Activated T-cell treated with anti-CD3 and anti-CD28 coated beads for 1 hour (primary cell): ENCODE results near the gene SNX10.

ENCODE experiments used
- DNase-seq: peaks from one replicate; pipeline ENCODE4 v3.0.0-alpha.2; 2020; ENCODE audit warnings: low read depth

The SNX10 gene

DNA sequence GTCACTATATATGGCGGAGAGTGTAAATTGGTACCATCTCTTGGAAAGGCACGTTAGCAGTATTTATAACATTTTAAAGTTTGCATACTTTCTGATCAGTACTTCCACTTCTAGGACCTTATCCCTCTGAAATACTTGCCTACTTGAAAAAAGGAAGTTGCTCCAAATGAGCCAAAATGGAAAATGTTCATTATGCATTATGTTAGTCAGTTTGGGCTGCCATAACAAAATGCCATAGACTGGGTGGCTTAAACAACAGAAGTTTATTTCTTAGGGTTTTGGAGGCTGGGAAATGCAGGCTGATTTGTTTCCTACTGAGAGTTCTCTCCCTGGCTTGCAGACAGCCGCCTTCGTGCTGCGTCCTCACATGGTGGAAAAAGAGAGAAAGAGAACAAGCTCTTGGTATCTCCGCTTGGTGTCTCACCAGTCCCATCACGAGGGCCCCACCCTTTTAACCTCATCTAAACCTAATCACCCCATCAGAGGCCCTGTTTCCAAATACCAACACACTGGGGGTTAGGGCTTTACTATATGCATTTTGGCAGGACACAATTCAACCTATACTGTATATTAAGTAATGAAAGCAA is 6.9 kb downstream of the SNX10 start:
- no peak for DNase-seq

DNA sequence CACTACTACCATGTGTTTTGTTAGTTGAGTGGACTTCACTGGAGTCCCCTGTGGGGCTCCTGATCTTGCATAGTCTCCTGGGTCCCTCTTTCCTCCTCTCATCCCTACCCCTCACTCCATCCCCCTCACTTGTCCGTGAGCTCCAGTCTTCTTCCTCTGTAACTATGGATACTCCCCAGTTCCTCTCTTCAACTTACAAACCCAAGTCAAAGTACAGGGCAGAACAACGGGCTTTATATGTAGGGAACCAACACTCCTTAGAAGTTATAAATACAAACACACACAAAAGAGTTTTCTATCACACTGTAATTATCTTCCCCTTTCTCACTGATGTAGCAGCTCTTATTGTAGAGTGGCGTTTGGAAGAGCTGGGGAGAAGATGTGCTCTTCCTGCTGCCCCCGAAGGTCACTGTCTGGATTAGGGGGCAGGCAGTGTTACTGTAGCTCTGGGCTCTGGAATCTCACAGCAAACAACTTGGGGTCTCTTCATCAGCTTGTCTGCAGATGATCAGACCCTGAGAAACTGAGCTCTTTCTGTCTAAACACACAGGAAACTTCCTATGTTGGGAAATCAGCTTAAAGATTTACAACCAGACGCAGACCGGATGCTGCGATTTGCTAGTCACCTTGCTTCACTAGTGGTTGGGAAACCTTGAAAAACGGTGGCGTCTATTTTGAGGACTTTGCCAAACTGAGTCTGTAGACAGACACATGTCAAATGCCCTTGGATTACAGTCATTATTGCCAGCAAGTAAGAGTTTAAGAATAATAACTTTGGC is 13.6 kb downstream of the SNX10 start:
- no peak for DNase-seq

DNA sequence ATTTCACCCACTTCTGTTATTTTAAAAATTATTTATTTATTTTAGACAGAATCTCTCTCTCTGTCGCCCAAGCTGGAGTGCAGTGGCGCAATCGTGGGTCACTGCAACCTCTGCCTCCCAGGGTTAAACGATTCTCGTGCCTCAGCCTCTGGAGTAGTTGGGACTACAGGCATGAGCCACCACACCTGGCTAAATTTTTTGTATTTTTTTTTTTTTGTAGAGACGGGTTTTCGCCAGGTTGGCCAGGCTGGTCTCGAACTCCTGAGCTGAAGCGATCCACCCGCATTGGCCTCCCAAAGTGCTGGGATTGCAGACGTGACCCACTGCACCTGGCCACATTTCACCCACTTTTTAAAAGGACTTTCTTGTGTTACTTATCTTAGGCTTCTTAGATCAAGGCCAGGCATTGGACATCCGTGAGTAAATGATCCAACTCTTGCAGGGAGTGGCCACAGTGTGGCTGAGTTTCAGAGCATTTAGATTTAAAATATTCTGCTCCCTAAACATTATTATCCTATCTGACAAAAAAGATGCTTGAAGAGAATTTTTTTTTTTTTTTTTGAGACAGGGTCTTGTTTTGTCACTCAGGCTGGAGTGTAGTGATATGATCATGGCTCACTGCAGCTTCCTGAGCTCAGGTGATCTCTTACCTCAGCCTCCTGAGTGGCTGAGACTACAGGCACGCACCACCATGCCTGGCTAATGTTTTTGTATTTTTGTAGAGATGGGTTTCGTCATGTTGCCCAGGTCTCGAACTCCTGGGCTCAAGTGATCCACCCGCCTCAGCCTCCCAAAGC is 14.4 kb downstream of the SNX10 start:
- no peak for DNase-seq

DNA sequence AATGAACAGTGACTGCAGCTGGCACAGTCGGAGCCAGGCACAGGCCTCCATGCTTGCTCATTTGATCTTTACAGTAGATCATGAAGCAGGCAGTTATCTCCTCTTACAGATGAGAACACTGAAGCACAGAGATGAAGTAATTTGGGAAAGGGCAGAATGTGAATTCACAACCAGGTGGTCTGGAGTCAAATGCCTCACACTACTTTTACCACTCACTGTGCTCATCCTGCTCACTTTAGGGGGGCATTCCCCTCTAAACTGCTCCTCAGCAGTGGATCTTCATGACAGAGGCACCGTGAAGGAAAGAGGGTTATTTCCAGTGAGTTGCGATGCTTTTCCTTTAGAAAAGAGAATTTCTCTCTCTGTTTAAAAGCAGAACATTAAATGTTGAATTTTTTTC is 15.1 kb downstream of the SNX10 start:
- DNase-seq: no peak

DNA sequence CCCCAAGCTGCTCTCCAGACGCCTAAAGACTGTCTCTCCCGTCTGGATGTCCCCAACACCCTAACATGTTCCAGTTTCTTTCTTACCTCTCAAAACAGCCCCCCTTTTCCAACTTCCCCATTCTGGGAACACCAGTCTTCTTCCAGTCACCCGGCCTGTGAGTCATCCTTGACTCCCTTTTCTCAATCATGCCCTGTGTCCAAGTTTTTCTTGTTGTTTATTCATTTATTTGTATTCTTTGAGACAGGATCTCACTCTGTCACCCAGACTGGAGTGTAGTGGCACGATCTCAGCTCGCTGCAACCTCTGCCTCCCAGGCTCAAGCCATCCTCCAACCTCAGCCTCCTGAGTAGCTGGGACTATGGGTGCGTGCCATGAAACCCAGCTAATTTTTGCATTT is 15.6 kb downstream of the SNX10 start:
- DNase-seq: no peak

DNA sequence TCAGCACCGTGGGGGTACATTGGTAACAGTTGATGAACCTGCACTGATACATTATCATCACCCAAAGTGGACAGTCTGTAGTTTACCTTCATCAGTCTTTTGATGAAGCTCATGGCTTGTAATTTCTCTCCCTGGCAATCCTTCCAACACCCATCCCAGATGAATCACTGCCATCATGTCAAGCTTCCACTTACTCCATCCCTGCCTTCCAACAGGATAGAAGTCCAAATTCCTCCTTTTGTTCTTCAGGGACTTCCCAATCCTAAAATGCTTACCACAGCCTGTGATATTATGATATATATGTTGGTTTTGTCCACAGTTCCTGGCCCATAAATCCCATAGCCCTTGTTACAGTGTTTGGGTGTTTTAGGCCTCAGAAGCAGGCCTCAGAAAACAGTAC is 16.1 kb downstream of the SNX10 start:
- DNase-seq: no peak

DNA sequence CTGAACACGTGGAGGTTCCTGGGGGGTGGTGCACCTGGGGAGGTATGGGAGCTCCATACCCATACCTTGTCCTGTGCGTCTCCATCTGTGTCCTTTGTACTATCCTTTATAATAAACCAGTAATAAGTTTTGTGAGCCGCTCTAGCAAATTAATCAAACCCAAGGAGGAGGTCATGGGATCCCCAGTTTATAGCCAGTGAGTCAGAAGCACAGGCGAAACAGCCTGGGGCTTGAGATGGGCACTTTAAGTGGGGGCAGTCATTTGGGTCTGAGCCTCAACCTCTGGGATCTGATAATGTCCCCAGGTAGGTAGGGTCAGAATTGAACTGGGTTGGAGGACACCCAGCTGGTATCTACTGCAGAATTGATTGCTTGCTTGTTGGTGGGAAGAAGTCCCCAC is 16.9 kb downstream of the SNX10 start:
- DNase-seq: no peak

DNA sequence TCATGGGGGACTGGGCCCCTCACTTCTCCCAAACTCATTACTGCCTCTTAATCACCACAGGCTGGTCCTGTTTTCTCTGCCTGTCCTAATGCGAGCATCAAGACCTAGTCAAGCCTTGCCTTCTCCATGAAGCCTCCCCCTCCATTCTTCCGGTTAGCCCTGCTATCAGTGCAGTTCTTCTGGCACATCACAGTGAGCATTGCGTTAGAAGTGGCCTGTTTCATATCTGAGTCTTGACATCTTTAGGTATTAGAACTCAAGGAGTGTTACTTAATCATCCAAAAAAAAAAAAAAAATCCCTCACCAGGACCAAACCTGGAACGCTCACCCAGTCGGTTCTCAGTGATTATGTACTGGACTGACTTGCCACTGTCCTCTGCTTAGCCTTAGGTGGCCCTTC is 17.4 kb downstream of the SNX10 start:
- DNase-seq: no peak

DNA sequence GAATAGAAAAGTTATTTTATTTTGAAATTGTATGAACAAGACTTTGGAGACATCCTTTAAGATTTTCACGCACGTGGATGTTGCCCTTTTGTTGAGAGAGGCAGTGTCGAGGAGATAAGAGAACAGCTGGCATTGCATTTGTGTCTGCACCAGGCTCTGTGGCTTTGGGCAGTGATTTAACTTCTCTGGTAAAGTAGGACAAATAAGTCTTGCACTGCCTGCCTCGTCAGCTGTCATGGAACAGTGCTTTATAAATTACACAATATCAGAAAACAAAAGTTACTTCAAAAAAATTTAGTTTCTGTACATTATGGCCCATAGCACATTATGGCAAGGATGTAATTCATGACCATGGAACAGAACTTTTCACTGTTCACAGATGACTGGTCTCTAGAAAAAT is 20.1 kb downstream of the SNX10 start:
- DNase-seq: no peak

DNA sequence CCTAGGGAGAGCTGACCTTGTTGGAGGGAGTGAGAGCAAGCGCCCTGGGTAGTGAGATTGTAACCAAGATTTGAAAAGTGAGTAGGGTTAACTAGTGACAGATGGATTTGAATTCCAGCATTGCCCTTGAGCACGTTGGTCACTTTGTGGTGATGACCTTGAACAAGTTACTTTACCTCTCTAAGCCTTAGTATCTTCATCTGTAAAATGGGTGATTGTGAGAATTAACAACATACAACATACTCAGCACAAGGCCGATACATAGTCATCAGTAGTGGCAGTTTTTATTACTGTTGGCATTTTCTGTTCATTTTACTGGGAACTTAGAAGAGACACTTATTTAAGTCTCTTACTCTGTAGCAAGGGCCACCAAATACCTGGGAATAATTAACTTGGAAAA is 25.5 kb downstream of the SNX10 start:
- no peak for DNase-seq

DNA sequence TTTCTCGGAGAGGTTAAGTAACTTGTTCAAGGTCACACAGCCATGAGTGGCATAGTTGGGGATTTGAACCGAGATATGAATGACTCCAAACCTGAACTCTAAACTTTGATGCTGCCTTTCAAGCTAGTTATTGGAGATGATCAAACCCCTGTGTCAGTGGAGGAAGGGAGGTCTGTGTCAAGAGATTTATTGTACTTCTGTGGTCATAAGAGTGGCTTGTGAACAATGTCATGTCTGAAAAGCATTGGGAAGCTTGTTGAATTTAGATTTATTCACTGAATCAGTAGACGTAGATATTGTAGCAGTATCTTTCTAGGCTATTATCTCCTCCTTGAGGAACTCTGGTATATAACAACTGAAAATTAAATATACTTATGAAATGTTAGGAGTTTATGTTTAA is 27.3 kb downstream of the SNX10 start:
- no peak for DNase-seq

DNA sequence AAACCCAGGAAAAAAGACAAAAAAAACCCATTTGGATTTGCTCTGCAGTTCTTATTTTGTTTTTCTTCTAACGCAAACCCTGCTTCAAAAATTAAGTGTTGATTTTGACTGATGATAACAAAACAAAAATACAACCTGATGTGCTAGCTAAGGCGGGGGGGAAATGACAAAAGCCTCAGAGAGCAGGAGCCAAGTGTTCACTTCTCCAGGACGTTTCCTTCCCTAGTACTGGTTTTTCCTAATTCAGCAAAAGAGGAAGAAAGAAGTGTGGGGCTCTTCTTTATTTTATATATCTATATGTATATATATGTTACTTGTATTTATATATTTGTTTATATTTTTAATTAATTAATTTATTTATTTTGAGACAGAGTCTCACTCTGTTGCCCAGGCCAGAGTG is 28.0 kb downstream of the SNX10 start:
- no peak for DNase-seq

DNA sequence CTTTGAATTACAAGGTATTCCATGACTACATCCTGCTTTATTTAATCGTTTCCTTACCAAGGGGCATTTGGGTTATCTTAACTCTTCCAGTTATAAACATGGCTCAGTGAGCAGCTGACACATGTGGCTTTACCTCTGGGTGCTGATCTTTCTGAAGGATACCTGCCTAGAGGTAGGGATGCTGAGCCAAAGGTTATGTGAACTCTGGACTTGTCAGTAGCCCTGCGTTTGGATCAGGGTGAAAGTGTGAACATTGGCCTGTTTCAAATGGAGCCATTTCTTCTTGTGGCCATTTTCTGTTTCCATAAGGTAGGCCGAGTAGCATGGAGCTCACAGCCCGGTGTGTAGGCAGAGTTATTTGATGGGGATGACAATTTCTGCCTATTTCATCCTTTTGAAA is 29.2 kb downstream of the SNX10 start:
- no peak for DNase-seq

DNA sequence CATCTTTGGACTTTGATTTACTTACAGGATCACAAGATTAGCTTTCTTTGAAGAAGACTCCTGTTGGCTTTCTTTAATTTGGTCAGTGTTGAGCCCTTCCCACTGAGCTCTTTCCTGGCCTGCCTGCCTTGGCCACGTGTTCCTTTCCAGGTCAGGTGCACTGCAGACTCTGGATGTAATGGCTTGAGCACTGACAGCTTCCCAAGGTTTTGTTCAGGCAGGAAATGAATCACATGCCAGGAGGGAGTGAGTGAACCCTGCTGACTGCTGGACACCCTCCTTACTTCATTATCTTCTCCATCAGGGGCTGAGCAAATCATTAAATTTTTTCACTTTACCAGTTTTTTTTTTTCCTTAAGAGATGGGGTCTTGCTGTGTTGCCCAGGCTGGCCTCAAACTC is 29.8 kb downstream of the SNX10 start:
- DNase-seq: no peak

DNA sequence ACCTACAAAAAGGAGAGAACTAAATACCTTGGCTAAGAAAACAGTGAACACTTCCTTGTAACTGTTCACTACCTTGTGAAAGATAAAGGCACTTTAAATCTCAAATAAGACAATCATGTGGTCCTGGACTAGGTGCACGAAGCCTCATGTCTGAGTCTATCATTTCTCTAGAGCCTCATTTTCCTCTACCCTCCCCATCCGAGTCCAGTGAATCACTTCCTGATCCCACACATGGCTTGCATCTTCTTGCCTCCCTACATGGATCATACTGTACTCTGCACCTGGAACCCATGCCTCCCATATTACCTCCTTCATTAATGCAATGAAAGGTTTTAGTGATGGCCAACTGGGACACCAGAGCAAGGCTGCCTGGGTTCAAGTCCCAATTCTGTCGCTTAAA is 34.5 kb downstream of the SNX10 start:
- DNase-seq: no peak

DNA sequence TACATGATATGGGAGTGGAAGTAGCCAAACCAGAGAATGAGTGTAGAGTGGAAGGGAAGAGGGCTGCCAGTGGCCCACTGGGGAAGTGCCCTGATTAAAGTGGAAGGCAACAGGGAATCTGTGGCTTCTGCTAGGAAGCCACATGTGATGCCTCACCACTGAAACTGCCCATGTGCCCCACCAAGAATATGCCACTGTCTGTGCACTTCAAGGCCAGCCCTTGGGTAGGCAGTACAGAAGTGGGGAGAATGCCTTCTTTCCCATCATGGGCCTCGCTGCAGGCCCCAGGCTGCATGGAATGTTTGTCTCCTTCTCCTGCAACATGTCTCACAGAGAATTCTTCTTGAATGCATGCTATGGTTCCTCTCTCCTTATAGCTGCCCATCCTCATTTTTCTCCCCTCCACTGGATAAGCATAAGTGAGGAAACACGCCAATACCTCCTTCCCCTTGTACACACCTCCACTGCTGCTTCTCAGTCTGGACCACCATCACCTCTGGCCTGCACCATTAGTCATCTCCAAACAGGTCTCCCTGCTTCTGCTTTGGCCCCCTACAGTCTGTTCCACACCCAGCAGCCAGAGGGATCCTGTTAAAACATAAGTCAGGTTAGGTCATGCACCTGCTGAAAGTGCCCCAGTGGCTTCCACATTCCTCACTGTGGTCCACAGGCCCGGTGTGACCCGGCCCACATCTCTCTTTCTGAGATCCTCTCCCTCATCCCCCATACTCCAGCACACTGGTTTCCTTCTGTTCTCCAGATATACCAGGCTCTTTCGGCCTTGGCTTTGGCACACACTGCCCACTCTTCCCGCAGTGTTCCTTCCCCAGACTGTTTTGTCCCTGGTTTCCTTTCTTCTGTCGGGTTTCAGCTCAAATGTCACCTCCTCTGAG is 37.1 kb downstream of the SNX10 start:
- DNase-seq: no peak

DNA sequence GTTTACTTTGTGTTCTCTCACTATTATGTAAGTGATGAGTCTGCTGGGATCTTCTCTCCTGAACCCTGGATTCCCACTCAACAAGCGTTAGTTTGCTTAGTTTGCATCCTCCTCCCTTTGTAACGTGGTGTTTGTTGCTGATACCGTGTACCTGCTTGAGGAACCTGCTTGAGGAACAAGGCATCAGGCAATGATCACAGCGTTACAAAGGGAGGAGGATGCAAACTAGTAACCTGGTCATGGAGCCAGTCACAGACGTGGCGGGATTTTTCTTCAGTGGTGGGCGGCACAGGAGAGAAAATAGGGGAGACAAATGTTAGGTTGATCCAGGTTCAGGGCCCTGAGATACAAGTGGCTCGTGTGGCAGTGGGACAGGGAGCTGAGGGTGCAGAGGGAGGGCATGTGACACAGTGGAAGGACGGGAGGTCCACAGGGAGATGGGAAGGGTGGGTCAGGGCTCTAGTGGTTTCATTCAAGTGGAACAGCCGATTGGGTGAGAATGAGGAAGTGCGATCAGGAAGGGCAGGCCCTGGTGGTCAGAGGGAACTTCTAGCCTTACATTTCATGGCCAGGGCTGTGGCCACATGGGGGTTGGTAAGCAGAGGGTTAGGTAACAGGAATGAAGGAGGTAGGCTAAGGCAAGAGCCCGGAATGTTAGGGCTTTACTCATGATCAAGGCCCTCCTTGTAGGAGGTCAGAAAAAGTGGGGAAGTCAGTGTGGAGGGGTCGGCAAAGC is 38.0 kb downstream of the SNX10 start:
- DNase-seq: no peak

DNA sequence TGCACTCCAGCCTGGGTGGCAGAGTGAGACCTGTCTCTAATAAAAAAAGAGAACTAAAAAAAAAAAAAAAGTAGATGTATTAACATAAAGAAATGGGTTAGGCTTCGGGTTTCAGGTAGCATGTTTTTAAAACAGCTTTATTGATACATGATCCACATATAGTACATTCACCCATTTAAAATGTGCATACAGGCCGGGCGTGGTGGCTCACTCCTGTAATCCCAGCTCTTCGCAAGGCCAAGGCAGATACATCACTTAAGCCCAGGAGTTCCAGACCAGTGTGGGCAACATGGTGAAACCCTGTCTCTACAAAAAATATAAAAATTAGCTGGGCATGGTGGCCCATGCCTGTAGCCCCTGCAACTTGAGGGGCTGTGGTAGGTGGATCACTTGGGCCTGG is 39.5 kb downstream of the SNX10 start:
- DNase-seq: no peak

DNA sequence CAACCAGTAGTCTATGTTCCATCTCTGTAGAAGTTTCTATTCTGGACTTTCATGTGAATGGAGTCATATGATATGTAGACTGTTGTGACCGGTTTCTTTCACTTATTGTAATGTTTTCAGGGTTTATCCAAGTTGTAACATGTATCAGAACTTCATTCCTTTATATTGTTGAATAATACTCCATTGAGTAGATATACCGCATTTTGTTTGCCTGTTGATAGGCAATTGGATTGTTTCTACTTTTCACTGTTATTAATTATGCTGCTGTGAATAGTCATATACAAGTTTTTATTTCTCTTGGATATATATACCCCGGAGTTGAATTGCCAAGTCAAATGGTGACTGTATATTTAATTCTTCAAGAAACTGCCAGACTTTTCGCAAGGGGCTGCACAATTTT is 40.1 kb downstream of the SNX10 start:
- no peak for DNase-seq

DNA sequence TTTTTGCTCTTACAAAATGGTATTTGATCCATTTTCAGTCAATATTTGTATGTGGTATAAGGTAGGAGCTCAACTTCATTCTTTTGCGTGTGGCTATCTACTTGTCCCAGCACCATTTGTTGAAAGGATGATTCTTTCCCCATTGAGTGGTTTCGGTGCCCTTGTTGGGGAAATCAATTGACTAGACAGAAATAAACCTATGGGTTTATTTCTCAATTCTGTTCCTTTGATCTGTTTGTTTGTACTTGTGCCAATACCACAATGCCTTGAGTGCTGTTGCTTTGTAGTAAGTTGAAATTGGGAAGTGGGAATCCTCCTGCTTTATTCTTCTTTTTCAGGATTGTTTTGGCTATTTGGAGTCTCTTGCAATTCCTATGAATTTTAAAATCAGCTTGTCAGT is 41.0 kb downstream of the SNX10 start:
- DNase-seq: no peak

DNA sequence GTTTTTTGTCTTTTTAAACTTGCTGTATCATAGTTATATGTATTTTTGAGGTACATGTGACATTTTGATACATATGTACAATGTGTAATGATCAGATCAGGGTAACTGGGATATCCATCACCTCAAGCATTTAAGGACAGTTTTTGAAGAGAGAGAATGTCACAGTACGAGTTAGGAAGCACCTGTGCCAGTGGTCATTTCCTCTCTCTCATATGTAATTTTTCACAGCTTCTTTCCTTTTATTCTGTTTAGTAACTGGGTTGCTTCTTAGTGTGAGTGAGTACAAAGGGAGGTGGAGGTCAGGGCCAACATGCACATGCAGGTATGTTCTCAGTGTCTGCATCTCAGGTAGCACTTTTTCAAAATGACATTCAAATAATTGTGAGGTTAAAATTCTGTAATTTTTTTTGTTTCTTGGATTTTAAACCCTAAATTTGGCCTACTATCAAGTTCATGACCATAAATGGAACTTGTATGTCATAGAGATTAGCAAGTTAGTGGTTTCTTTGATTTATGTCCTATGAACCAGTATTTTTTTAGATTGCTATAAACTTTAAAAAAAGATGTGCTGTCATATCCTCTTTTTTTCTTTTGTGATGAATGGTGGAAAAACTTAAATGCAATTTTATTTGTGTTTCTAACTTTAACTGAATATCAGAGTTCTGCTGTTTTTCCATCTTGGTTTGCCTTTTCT is 42.7 kb downstream of the SNX10 start:
- DNase-seq: no peak
